OCI-LY1 (cell line): Measurements from ENCODE around the gene DUS2.
"Not testable (repeated sequence)": the region's sequence is repeated elsewhere in the genome, so short reads cannot be mapped to it uniquely, and the experiment has no call there.

ENCODE experiments used
- EZH2 ChIP-seq: fragments of 200-600 bp; sonication (generic), shearing (Covaris generic); IDR thresholded peaks from 2 replicates; pipeline ENCODE4 v1.8.0; 2017; ENCODE audit warnings: borderline replicate concordance, mixed run types, mild to moderate bottlenecking, antibody characterized with exemption, low read length, moderate library complexity, mixed read lengths
- TF ChIP-seq, protein P1 (sequence below): fragments of 200-600 bp; sonication (generic), shearing (Covaris generic); IDR thresholded peaks from 2 replicates; pipeline ENCODE4 v1.5.1; 2017; ENCODE audit warnings: mild to moderate bottlenecking, antibody characterized with exemption, low read length, moderate library complexity, mixed read lengths

DNA sequence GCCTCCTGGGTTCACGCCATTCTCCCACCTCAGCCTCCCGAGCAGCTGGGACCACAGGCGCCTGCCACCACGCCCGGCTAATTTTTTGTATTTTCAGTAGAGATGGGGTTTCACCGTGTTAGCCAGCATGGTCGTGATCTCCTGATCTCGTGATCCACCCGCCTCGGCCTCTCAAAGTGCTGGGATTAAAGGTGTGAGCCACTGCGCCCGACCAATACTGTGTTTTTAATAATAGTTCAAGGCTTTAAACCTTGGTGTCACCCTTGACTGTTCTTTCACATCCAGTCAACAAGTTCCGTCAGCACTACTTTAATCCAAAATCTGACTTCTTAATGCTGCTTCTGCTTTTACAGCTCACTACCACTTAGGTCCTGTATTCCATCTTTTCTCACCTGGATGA lies 95.9 kb downstream of the DUS2 start:
- TF ChIP-seq, protein P1, sequence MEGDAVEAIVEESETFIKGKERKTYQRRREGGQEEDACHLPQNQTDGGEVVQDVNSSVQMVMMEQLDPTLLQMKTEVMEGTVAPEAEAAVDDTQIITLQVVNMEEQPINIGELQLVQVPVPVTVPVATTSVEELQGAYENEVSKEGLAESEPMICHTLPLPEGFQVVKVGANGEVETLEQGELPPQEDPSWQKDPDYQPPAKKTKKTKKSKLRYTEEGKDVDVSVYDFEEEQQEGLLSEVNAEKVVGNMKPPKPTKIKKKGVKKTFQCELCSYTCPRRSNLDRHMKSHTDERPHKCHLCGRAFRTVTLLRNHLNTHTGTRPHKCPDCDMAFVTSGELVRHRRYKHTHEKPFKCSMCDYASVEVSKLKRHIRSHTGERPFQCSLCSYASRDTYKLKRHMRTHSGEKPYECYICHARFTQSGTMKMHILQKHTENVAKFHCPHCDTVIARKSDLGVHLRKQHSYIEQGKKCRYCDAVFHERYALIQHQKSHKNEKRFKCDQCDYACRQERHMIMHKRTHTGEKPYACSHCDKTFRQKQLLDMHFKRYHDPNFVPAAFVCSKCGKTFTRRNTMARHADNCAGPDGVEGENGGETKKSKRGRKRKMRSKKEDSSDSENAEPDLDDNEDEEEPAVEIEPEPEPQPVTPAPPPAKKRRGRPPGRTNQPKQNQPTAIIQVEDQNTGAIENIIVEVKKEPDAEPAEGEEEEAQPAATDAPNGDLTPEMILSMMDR = not testable (repeated sequence)
- not testable (repeated sequence) for TF ChIP-seq EZH2
